Ishikawa (cell line): Measurements from ENCODE around the gene RALGPS1.

ENCODE experiments used
- CEBPB ChIP-seq: IDR thresholded peaks from 2 replicates; pipeline ENCODE4 v1.6.1; 2012
- CREB1 ChIP-seq: IDR thresholded peaks from 2 replicates; pipeline ENCODE4 v1.6.1; 2012; ENCODE audit warnings: low read depth
- EGR1 ChIP-seq: IDR thresholded peaks from 2 replicates; pipeline ENCODE4 v1.6.1; 2012
- EP300 ChIP-seq: IDR thresholded peaks from 2 replicates; pipeline ENCODE4 v1.6.1; 2012; ENCODE audit warnings: borderline replicate concordance
- FOXM1 ChIP-seq: IDR thresholded peaks from 2 replicates; pipeline ENCODE4 v1.6.1; 2012; ENCODE audit warnings: low read depth, borderline replicate concordance
- MAX ChIP-seq: IDR thresholded peaks from 2 replicates; pipeline ENCODE4 v1.6.1; 2012
- NFIC ChIP-seq: IDR thresholded peaks from 2 replicates; pipeline ENCODE4 v1.6.1; 2012
- RAD21 ChIP-seq: IDR thresholded peaks from 2 replicates; pipeline ENCODE4 v1.6.1; 2012; ENCODE audit warnings: low read depth
- REST ChIP-seq: IDR thresholded peaks from 2 replicates; pipeline ENCODE4 v1.6.1; 2012; ENCODE audit warnings: low read depth, mild to moderate bottlenecking
- TAF1 ChIP-seq: IDR thresholded peaks from 2 replicates; pipeline ENCODE4 v1.6.1; 2012; ENCODE audit warnings: low read depth, mild to moderate bottlenecking
- TCF12 ChIP-seq: IDR thresholded peaks from 2 replicates; pipeline ENCODE4 v1.6.1; 2012; ENCODE audit warnings: low read depth
- TEAD4 ChIP-seq: IDR thresholded peaks from 2 replicates; pipeline ENCODE4 v1.6.1; 2012
- USF1 ChIP-seq: IDR thresholded peaks from 2 replicates; pipeline ENCODE4 v1.6.1; 2012
- YY1 ChIP-seq: IDR thresholded peaks from 2 replicates; pipeline ENCODE4 v1.6.1; 2012; ENCODE audit warnings: low read depth
- ZBTB7A ChIP-seq: IDR thresholded peaks from 2 replicates; pipeline ENCODE4 v1.6.1; 2012; ENCODE audit warnings: low read depth

Gene RALGPS1

DNA sequence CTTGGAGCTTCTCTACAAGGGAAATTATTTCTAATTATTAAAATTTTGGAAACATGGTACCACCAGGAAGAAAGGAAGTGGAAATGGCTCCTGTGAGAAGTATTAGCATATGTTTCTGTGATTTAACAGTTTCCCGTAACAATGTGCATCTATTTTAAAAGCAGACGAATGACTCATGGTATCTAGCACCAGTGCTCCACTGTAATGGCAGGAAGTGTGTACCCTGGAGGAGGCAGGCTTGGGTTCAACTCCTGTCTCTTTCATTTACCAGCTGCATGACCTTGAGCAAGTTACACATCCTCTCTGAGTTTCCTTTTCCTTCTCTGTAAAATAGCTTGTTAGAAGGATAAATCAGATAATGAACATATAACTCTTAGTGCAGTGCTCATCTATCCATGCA, 248.8 kb downstream of the RALGPS1 start:
- TF ChIP-seq YY1: no peak
- TF ChIP-seq ZBTB7A: no peak
- TF ChIP-seq TAF1: no peak
- no peak for TF ChIP-seq CEBPB
- TF ChIP-seq CREB1: no peak
- no peak for TF ChIP-seq TCF12
- TF ChIP-seq NFIC: no peak
- TF ChIP-seq RAD21: no peak
- no peak for TF ChIP-seq TEAD4
- no peak for TF ChIP-seq EGR1
- no peak for TF ChIP-seq REST
- TF ChIP-seq MAX: no peak
- no peak for TF ChIP-seq USF1
- TF ChIP-seq FOXM1: no peak
- TF ChIP-seq EP300: no peak

DNA sequence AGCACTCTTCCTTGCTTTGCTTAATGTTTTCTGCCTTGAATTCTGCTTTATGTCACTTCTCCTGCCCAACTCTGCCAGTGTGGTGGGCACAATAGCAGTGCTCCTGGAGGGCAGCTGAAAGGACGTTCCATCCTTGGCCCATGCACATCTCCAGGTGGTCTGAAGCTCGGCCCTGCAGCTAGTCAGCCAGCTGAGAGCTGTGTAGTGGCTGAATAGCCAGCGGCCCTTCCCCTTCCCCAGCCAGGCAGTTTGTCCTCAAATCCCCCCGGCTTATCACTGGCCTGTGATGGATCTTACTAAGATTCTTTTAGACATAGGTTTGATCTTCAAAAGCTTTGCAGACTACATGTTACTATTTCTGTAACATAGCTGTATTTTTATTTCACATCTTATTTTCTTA, 250.5 kb downstream of the RALGPS1 start:
- TF ChIP-seq YY1 (no peak), RAD21 (no peak), FOXM1 (no peak), EP300 (no peak), USF1 (no peak), CEBPB (no peak), TEAD4 (no peak)

DNA sequence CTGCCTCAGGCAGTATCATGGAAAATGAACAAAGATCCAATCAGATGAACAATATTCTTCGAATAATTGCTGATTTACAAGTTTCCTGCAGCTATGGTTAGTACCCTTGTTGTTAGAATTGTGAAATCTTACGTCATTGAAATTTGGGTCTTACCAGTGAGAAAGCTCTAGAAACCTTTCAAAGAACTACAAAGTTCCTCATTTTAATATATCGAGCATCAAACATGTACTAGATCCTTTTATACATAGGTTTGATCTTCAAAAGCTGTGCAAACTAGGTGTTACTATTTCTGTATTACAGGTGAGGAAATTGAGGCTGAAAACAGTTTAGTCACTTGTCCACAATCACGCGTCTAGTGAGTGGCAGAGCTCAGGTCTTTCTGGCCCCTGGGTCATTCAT, 251.5 kb downstream of the RALGPS1 start:
- no peak for TF ChIP-seq TEAD4
- no peak for TF ChIP-seq YY1
- TF ChIP-seq USF1: no peak
- no peak for TF ChIP-seq ZBTB7A
- TF ChIP-seq EP300: no peak
- no peak for TF ChIP-seq CREB1

GRCh38 chr9:127166651-127167524, 252.3 kb downstream of the RALGPS1 start:
- TF ChIP-seq CREB1 (no peak), TEAD4 (no peak), MAX (peak; percentile 41; the same call in 1 of the 2 replicates), NFIC (peak; percentile 42; the same call in 1 of the 2 replicates), TCF12 (0 out of 2 replicates have a peak, but pooled peaks have one; percentile 15)

- TF ChIP-seq REST: no peak
- TF ChIP-seq TCF12: no peak
- no peak for TF ChIP-seq EP300
- no peak for TF ChIP-seq CEBPB
- no peak for TF ChIP-seq MAX
- TF ChIP-seq NFIC: no peak
- no peak for TF ChIP-seq FOXM1
- no peak for TF ChIP-seq ZBTB7A
- no peak for TF ChIP-seq EGR1
- no peak for TF ChIP-seq YY1
- TF ChIP-seq RAD21: no peak
- no peak for TF ChIP-seq USF1
- no peak for TF ChIP-seq TAF1
- TF ChIP-seq TEAD4: no peak
- no peak for TF ChIP-seq CREB1
Measured at GRCh38 chr9:127167560-127168326, 253.2 kb downstream of the RALGPS1 start.
